HG03280 (cell line): ENCODE measurements around the gene GPANK1.

Experiments used
- ATAC-seq: cut with Tn5 transposase; IDR thresholded peaks from one replicate; pipeline ENCODE4 v1.9.1; 2021; ENCODE audit warnings: mild to moderate bottlenecking, moderate library complexity; ENCODE audit not compliant: unreplicated experiment

GPANK1 gene

DNA sequence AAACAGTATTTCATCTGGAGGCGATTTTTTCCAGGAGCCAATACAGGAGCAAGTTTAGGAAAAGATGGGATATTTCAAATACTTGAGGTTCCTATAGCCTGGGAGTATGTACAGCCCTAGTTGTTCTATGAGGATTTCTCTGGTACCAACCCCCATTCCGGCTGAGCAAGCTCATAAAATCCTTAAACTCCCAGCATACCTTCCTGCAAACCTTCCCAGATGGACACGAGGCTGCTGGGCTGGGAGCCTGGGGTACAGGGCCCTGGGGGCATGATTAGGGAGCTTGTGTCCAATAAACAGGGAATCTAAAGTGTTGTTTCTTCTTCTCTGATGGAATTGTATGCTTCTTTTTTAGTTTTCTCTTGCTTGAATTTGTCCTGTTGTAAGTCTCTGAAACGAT, 42.8 kb downstream of the GPANK1 start:
- ATAC-seq, result no peak

DNA sequence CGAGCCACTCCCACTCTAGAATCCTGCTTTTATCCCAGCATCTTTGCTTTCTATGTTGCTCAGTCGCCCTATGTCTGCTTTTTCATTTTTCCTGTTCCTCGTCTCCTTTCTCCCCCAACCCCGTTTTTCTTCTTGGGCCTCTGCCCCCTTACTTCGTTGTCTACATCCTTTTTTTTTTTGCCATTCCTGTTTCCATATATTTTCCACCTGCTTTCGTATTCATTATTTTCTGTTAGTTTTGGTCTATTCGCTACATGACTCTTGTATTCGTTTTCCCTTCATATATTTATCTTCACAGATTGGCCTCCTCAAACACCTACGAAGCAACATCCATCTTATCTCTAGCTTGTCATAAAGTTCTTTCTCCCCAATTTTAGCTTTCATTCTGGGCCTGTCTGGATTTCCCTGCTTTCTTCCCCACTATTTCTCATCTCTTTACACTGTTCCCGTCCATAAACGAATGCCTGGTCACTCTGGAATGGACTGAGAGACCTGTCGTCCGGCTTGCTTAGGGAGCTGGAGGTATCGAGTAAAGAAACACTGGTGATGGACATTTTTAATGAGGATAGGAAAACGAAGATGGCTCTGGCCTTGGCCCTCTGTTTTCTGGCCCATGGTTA, 43.4 kb downstream of the GPANK1 start:
- ATAC-seq, result no peak

GRCh38 chr6:31620586-31621319, 44.0 kb downstream of the GPANK1 start, which contains the start of gene PRRC2A:
PRRC2A (plus strand) TSS chr6:31620715; CDS start chr6:31622790, 2,075 bp downstream.
- ATAC-seq, result peak; percentile 54

GRCh38 chr6:31619805-31620585, 44.8 kb downstream of the GPANK1 start:
- ATAC-seq, result peak; percentile 83

DNA sequence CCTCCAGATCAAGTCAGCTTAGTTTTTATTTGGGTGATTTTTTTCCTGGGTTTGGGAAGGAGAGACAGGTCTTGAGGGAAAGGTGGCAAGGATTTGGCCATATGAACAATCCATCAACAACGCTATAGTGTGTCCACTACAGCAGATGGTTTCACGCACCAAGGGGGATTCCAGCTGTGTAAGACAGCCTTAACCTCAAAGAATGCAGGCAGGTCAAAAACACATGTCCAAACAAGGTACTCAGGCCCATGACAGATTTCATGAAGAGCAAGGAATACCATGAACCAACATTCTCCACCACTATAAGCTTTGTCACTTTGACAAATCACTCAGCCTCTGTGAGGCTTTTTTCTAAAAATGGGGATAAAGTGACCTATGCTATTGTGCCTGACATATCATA, 47.8 kb downstream of the GPANK1 start:
- ATAC-seq, result no peak

- no peak for ATAC-seq
Measured at GRCh38 chr6:31615748-31616147, 49.0 kb downstream of the GPANK1 start.

GRCh38 chr6:31614684-31615578, 49.9 kb downstream of the GPANK1 start, which contains the start of gene AIF1:
AIF1 (plus strand) TSS chr6:31615234; CDS start chr6:31615330, 96 bp downstream.
- no peak for ATAC-seq

GRCh38 chr6:31614075-31614619, 50.6 kb downstream of the GPANK1 start:
- no peak for ATAC-seq
